Prostate gland (tissue), 2 donors: ENCODE results near the gene RUFY3. TPM values are rescaled to one million over a fixed set of nuclear protein-coding genes. Genes with fewer than 3 reads are reported as not detected.
"Not testable (repeated sequence)": the region's sequence is repeated elsewhere in the genome, so short reads cannot be mapped to it uniquely, and the experiment has no call there.

ENCODE experiments used
- DNase-seq: peaks from one replicate; pipeline ENCODE4 v3.0.0-alpha.2; 2019; ENCODE audit warnings: low spot score
- H3K27ac ChIP-seq, 2 donors: fragments of 200-600 bp; sonication (generic); 2 replicates each; pipeline ENCODE4 v1.5.1; 2017 to 2019
- H3K27me3 ChIP-seq: fragments of 200-600 bp; sonication (generic); replicated peaks from 2 replicates; pipeline ENCODE4 v1.5.1; 2019; ENCODE audit not compliant: insufficient read depth
- H3K36me3 ChIP-seq, 2 donors: fragments of 200-600 bp; sonication (generic); 1 replicate in 1 of 2; 2 replicates in 1 of 2; pipeline versions ENCODE4 v1.5.1 to v1.8.1; 2017 to 2019
- H3K4me1 ChIP-seq: fragments of 200-600 bp; sonication (generic); replicated peaks from 2 replicates; pipeline ENCODE4 v1.5.1; 2019
- H3K4me3 ChIP-seq, 2 donors: fragments of 200-600 bp; sonication (generic); 2 replicates each; pipeline ENCODE4 v1.5.1; 2017 to 2019
- H3K9me3 ChIP-seq: fragments of 200-600 bp; sonication (generic); 2 replicates; pipeline ENCODE4 v1.5.1; 2017
- POLR2A ChIP-seq: fragments of 450-650 bp; IDR thresholded peaks from one replicate; pipeline ENCODE4 v1.6.1; 2016; ENCODE audit warnings: antibody characterized with exemption, mild to moderate bottlenecking
- POLR2AphosphoS5 ChIP-seq: sonication (generic); formaldehyde crosslinking; IDR thresholded peaks from one replicate; pipeline ENCODE4 v1.6.1; 2017; ENCODE audit warnings: antibody characterized with exemption
- WGBS: methylation state at CpG from one replicate; pipeline ENCODE4 v1.1.5; 2018; 5-methylcytosine and 5-hydroxymethylcytosine counted together
- intact Hi-C: fragments of 100-400 bp; cut with DNase I; formaldehyde crosslinking; loops from one replicate; pipeline ENCODE4 v1.14.2; 2022
- total RNA-seq, 2 donors: library from RNA; depleted of rRNA; stranded (reverse); fragments of >200 nt; gene quantifications; one replicate each; pipeline ENCODE4 v1.1.0, GENCODE V29; 2016
- TF ChIP-seq, protein P1 (sequence below), 4 experiments: fragments of 200-600 bp in 2 of 4; fragments of 450-650 bp in 2 of 4; sonication (generic) in 2 of 4; IDR thresholded peaks; 1 replicate in 3 of 4; 2 replicates in 1 of 4; pipeline ENCODE4 v1.5.1; 2016 to 2019; ENCODE audit warnings: antibody characterized with exemption in 4 of 4, mild to moderate bottlenecking in 2 of 4, moderate library complexity in 2 of 4

The RUFY3 gene
- total RNA-seq, 2 donors from 2014 or later: 51.7 to 118 TPM

- Histone ChIP-seq H3K27me3 (no peaks in the 10 kb centered on the region), H3K9me3 (no peaks in the 10 kb centered on the region)
- intact Hi-C loops: loop anchor here (2.0 to 10.0 kb wide), 2 partner anchors 154 kb away; partner anchors contain the start of genes DCK and UTP3
Observed at GRCh38 chr4:70838666-70839588, 117.2 kb downstream of the RUFY3 start.

DNA sequence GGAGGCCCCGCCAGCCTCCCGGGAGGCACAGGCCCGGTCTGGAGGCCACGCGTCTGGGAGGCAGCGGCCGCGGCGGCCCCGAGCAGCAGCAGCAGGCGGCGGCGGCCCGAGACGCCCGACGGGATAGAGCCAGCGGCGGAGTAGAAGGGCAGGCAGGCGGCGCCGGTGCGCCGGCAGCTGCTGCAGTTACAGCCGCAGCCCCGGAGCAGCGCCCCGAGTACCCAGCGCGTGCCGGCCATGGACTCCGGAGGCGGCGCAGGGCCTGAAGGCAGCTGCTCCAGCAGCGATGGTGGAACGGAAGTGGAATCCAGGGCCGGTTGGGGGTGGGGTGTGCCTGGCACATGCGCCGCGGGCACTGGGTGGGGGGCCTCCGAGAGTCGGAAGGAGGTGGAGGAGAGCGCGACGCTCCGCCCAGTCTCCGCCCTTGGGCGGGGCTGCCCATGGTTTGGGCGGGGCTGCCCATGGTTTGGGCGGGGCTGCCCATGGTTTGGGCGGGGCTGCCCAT, 117.9 kb downstream of the RUFY3 start, which contains the start of gene GRSF1:
GRSF1 (minus strand) TSS at position 302 of the 505 bp plus-strand sequence; CDS start at position 239, 63 bp downstream.
- TF ChIP-seq POLR2AphosphoS5 (peak; percentile 60), POLR2A (peak; percentile 73)
- TF ChIP-seq, protein P1, sequence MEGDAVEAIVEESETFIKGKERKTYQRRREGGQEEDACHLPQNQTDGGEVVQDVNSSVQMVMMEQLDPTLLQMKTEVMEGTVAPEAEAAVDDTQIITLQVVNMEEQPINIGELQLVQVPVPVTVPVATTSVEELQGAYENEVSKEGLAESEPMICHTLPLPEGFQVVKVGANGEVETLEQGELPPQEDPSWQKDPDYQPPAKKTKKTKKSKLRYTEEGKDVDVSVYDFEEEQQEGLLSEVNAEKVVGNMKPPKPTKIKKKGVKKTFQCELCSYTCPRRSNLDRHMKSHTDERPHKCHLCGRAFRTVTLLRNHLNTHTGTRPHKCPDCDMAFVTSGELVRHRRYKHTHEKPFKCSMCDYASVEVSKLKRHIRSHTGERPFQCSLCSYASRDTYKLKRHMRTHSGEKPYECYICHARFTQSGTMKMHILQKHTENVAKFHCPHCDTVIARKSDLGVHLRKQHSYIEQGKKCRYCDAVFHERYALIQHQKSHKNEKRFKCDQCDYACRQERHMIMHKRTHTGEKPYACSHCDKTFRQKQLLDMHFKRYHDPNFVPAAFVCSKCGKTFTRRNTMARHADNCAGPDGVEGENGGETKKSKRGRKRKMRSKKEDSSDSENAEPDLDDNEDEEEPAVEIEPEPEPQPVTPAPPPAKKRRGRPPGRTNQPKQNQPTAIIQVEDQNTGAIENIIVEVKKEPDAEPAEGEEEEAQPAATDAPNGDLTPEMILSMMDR (IDR thresholded peaks at IDR 0.05): peak in 2 of 4 experiments; percentile 3 to 29
- intact Hi-C loops: loop anchor here (2.0 to 10.0 kb wide), 3 partner anchors 55 to 155 kb away; partner anchors contain the start of genes DCK and UTP3
- Histone ChIP-seq H3K27ac (peak within 1 kb of the TSS; percentile 86 to 89), H3K27me3 (no peaks in the 10 kb centered on the region), H3K4me1 (no peaks in the 10 kb centered on the region), H3K4me3 (peak within 1 kb of the TSS; percentile 89 to 90), H3K36me3 (no peaks in the 10 kb centered on the region), H3K9me3 (no peaks in the 10 kb centered on the region)
- WGBS: under 1% methylated on average over 43 of the region's 51 CpGs
- DNase-seq: peak; percentile 92

More at GRCh38 chr4:70838666-70839588, 117.2 kb downstream of the RUFY3 start:
- TF ChIP-seq POLR2A: peak; percentile 5
- TF ChIP-seq, protein P1 (IDR thresholded peaks at IDR 0.05): no peak
- H3K4me1 ChIP-seq: no peaks in the 10 kb centered on the region
- peak; percentile 47 for DNase-seq
- H3K36me3 ChIP-seq: no peaks in the 10 kb centered on the region
- peak overlapping the region; percentile 86 to 89 for H3K27ac ChIP-seq
- under 1% methylated on average over 74 of the region's 80 CpGs for WGBS
- H3K4me3 ChIP-seq: peak overlapping the region; percentile 89 to 90

GRCh38 chr4:70840137-70840536, 118.4 kb downstream of the RUFY3 start:
- H3K36me3 ChIP-seq, H3K4me1 ChIP-seq, H3K27ac ChIP-seq, H3K9me3 ChIP-seq, H3K4me3 ChIP-seq, H3K27me3 ChIP-seq: not testable (repeated sequence)
- 62% methylated on average over 20 of the region's 20 CpGs for WGBS
- intact Hi-C loops: loop anchor here (10.0 kb wide), 1 partner anchor 55 kb away; no protein-coding TSS in a partner anchor
- peak; percentile 16 for DNase-seq

DNA sequence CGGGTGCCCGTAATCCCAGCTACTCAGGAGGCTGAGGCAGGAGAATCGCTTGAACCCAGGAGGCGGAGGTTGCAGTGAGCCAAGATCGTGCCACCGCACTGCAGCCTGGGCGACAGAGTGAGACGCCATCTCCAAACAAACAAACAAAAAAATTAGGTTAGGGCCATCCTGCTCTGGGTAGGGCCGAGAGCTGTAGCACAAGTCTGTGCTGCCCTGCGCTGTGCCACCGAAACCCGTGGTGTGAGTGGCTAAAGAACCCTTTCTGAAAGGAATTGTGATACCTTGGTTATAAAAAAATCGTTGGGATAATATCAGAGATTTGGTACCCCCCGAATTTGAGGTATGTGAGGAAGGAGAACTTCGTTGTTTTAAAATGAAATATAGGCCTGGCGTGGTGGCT, 118.9 kb downstream of the RUFY3 start:
- H3K27me3 ChIP-seq, DNase-seq, H3K36me3 ChIP-seq, H3K9me3 ChIP-seq, H3K4me1 ChIP-seq, H3K4me3 ChIP-seq: not testable (repeated sequence)
- intact Hi-C loops: loop anchor here (10.0 kb wide), 1 partner anchor 54 kb away; no protein-coding TSS in a partner anchor
- peak overlapping the region in 1 of 2 donors; percentile 26 for H3K27ac ChIP-seq
- 92% methylated on average over 16 of the region's 16 CpGs for WGBS

DNA sequence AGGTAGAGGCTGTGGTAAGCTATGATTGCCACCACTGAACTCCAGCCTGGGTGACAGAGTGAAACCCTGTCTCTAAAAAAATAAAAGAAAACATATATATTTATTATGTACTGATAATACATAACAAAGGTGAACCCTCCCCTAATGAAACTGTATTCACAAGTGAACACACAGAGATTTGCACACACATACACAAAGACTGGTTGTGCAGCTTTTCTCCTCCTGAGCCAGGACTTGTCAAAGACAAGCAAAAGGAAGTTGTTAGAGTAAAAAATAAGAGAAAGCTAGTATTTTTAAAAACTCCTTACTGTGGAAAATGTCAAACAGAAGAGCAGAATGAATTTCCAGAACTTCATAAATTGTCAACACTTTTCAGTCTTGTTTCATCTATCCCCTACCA, 119.4 kb downstream of the RUFY3 start:
- Histone ChIP-seq H3K27me3 (no peaks in the 10 kb centered on the region), H3K27ac (peak overlapping the region in 1 of 2 donors; percentile 26), H3K36me3 (no peaks in the 10 kb centered on the region), H3K9me3 (no peaks in the 10 kb centered on the region), H3K4me3 (no peak overlapping the region), H3K4me1 (no peaks in the 10 kb centered on the region)
- intact Hi-C loops: loop anchor here (10.0 kb wide), 1 partner anchor 54 kb away; no protein-coding TSS in a partner anchor
- DNase-seq: no peak
- TF ChIP-seq, protein P1 (IDR thresholded peaks at IDR 0.05): no peak
- no peak for TF ChIP-seq POLR2A
- TF ChIP-seq POLR2AphosphoS5: no peak
